Peyer's patch (tissue), 4 donors: ENCODE data around the gene PHLDA3.

Source experiments
- CTCF ChIP-seq, 6 experiments: fragments of 450-650 bp in 4 of 6; fragments of 200-600 bp in 2 of 6; sonication (generic) in 1 of 6; IDR thresholded peaks; one replicate each; pipeline ENCODE4 v1.5.1; 2017 to 2019; ENCODE audit warnings: antibody characterized with exemption in 6 of 6, mild to moderate bottlenecking in 3 of 6, moderate library complexity in 1 of 6
- POLR2A ChIP-seq, 2 donors: fragments of 450-650 bp; IDR thresholded peaks; one replicate each; pipeline ENCODE4 v1.5.1; 2017; ENCODE audit warnings: antibody characterized with exemption in 2 of 2, mild to moderate bottlenecking in 2 of 2, moderate library complexity in 2 of 2

GRCh38 chr1:201489643-201490261 lies 20.8 kb upstream of the PHLDA3 start:
- TF ChIP-seq POLR2A (IDR thresholded peaks at IDR 0.05) (no peak), CTCF (IDR thresholded peaks at IDR 0.05) (no peak)
